KMS-11 (cell line): ENCODE data around the gene KRT9.
"Not testable (repeated sequence)": the region's sequence is repeated elsewhere in the genome, so short reads cannot be mapped to it uniquely, and the experiment has no call there.

Experiments used
- H2AFZ ChIP-seq: fragments of 200-600 bp; sonication (generic); 2 replicates; pipeline ENCODE4 v1.6.1; 2016; ENCODE audit warnings: antibody characterized with exemption, mixed run types, low read depth
- H3K27ac ChIP-seq: fragments of 200-600 bp; sonication (generic); 2 replicates; pipeline ENCODE4 v1.6.1; 2016; ENCODE audit warnings: mild to moderate bottlenecking, mixed run types
- H3K27me3 ChIP-seq: fragments of 200-600 bp; sonication (generic); 2 replicates; pipeline ENCODE4 v1.6.1; 2017; ENCODE audit warnings: mild to moderate bottlenecking, low read depth, mixed run types, moderate library complexity; ENCODE audit not compliant: insufficient read depth
- H3K36me3 ChIP-seq: fragments of 200-600 bp; sonication (generic); 2 replicates; pipeline ENCODE4 v1.6.1; 2017; ENCODE audit warnings: mild to moderate bottlenecking, mixed run types; ENCODE audit not compliant: insufficient read depth
- H3K4me1 ChIP-seq: fragments of 200-600 bp; sonication (generic); 2 replicates; pipeline ENCODE4 v1.6.1; 2016; ENCODE audit warnings: mild to moderate bottlenecking, low read depth, mixed run types; ENCODE audit not compliant: poor library complexity, severe bottlenecking
- H3K4me2 ChIP-seq: fragments of 200-600 bp; sonication (generic); 2 replicates; pipeline ENCODE4 v1.7.0; 2016; ENCODE audit warnings: mild to moderate bottlenecking, mixed run types
- H3K4me3 ChIP-seq: fragments of 200-600 bp; sonication (generic); IDR thresholded peaks from 2 replicates; pipeline ENCODE4 v1.6.1; 2017; ENCODE audit warnings: low read depth, low read length, mixed read lengths; ENCODE audit not compliant: insufficient read depth
- H3K79me2 ChIP-seq: fragments of 200-600 bp; sonication (generic); 2 replicates; pipeline ENCODE4 v1.6.1; 2016; ENCODE audit warnings: low read depth, mixed run types; ENCODE audit not compliant: insufficient read depth
- H3K9ac ChIP-seq: fragments of 200-600 bp; sonication (generic); 2 replicates; pipeline ENCODE4 v1.6.1; 2016; ENCODE audit warnings: mild to moderate bottlenecking, mixed run types
- H4K20me1 ChIP-seq: fragments of 200-600 bp; sonication (generic); 2 replicates; pipeline ENCODE4 v1.6.1; 2016; ENCODE audit warnings: mild to moderate bottlenecking, mixed run types; ENCODE audit not compliant: insufficient read depth
- TF ChIP-seq, protein P1 (sequence below): fragments of 200-600 bp; sonication (generic); conservative IDR thresholded peaks from 2 replicates; pipeline ENCODE4 v1.6.1; 2017; ENCODE audit warnings: low read depth, mild to moderate bottlenecking, antibody characterized with exemption, low read length, moderate library complexity, mixed read lengths

Gene KRT9

GRCh38 chr17:41619036-41619926 is 47.4 kb upstream of the KRT9 start:
- H3K9ac ChIP-seq: no peak overlapping the region
- no peak overlapping the region for H2AFZ ChIP-seq
- TF ChIP-seq, protein P1, sequence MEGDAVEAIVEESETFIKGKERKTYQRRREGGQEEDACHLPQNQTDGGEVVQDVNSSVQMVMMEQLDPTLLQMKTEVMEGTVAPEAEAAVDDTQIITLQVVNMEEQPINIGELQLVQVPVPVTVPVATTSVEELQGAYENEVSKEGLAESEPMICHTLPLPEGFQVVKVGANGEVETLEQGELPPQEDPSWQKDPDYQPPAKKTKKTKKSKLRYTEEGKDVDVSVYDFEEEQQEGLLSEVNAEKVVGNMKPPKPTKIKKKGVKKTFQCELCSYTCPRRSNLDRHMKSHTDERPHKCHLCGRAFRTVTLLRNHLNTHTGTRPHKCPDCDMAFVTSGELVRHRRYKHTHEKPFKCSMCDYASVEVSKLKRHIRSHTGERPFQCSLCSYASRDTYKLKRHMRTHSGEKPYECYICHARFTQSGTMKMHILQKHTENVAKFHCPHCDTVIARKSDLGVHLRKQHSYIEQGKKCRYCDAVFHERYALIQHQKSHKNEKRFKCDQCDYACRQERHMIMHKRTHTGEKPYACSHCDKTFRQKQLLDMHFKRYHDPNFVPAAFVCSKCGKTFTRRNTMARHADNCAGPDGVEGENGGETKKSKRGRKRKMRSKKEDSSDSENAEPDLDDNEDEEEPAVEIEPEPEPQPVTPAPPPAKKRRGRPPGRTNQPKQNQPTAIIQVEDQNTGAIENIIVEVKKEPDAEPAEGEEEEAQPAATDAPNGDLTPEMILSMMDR: no peak
- no peak overlapping the region for H3K4me3 ChIP-seq
- H3K27me3 ChIP-seq: peaks cover 96% of the 10 kb centered on the region
- H3K27ac ChIP-seq: no peak overlapping the region
- no peaks in the 10 kb centered on the region for H3K36me3 ChIP-seq
- no peaks in the 10 kb centered on the region for H3K4me1 ChIP-seq
- H4K20me1 ChIP-seq: no peaks in the 10 kb centered on the region
- H3K79me2 ChIP-seq: no peaks in the 10 kb centered on the region
- no peak overlapping the region for H3K4me2 ChIP-seq

GRCh38 chr17:41618341-41619035 is 46.6 kb upstream of the KRT9 start:
- peaks cover 96% of the 10 kb centered on the region for H3K27me3 ChIP-seq
- TF ChIP-seq, protein P1: no peak
- H3K4me3 ChIP-seq: no peak overlapping the region
- no peak overlapping the region for H3K27ac ChIP-seq
- no peak overlapping the region for H3K4me2 ChIP-seq
- H4K20me1 ChIP-seq: no peaks in the 10 kb centered on the region
- H2AFZ ChIP-seq: no peak overlapping the region
- no peaks in the 10 kb centered on the region for H3K36me3 ChIP-seq
- H3K79me2 ChIP-seq: no peaks in the 10 kb centered on the region
- no peaks in the 10 kb centered on the region for H3K4me1 ChIP-seq
- no peak overlapping the region for H3K9ac ChIP-seq

DNA sequence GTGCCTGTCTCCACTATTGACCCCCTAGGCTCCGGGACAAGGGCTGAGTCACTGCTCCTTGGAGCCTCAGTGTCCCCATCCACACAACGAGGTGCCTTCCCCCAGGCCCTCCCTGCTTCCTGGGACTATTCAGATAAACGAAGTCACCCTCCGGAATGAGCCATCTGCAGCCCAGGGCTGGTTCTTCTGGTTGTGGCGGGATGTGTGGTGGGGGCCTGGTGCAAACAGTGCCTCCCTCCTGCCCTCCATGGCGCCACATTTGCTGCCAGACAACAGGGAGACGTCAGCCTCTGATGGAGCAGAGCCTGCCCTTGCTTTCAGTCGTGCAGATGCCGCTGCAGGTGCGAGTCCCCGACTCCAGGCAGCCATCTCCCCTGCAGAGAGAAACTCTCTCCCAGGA is 45.8 kb upstream of the KRT9 start:
- Histone ChIP-seq H3K27me3 (peaks cover 96% of the 10 kb centered on the region), H3K27ac (no peak overlapping the region), H3K36me3 (no peaks in the 10 kb centered on the region), H2AFZ (no peak overlapping the region), H3K4me2 (no peak overlapping the region; the same call in 1 of the 2 replicates), H4K20me1 (no peaks in the 10 kb centered on the region), H3K4me3 (no peak overlapping the region), H3K79me2 (no peaks in the 10 kb centered on the region), H3K4me1 (no peaks in the 10 kb centered on the region), H3K9ac (no peak overlapping the region)
- TF ChIP-seq, protein P1: no peak

GRCh38 chr17:41617136-41617535 is 45.3 kb upstream of the KRT9 start:
- H3K36me3 ChIP-seq: no peaks in the 10 kb centered on the region
- H3K27me3 ChIP-seq: peaks cover 96% of the 10 kb centered on the region
- no peaks in the 10 kb centered on the region for H4K20me1 ChIP-seq
- H3K4me2 ChIP-seq: no peak overlapping the region
- H3K79me2 ChIP-seq: no peaks in the 10 kb centered on the region
- TF ChIP-seq, protein P1: no peak
- H3K9ac ChIP-seq: no peak overlapping the region
- H3K4me1 ChIP-seq: no peaks in the 10 kb centered on the region
- H2AFZ ChIP-seq: no peak overlapping the region
- H3K27ac ChIP-seq: no peak overlapping the region
- no peak overlapping the region for H3K4me3 ChIP-seq

DNA sequence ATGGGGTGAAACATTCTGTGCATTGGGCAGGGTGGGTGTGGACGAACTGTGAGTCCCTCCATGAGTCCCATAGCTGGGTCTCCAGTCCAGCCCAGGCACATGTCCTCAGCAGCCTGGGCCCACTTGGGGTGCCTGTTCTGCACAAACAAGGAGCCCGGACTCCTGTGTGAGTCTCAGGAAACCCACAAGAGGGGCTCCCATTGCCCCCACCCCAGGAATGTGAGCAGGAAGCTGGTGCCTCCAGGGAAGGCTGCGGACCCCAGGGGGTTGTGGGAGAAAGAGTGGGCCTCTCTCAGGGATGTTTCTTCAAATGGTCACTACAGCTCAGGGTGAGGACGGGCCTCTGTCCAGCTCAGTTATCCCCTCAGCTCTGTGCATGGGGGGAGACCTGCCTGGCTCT is 44.6 kb upstream of the KRT9 start:
- H3K4me3 ChIP-seq, H2AFZ ChIP-seq, H3K27ac ChIP-seq, H3K4me2 ChIP-seq, H3K9ac ChIP-seq, H3K4me1 ChIP-seq, H3K79me2 ChIP-seq, H3K36me3 ChIP-seq, H4K20me1 ChIP-seq: not testable (repeated sequence)
- peaks cover 94% of the 10 kb centered on the region for H3K27me3 ChIP-seq
